OCI-LY3 (cell line): ENCODE results near the gene NR1I2.

ENCODE experiments used
- EZH2phosphoT487 ChIP-seq: fragments of 200-600 bp; shearing (Covaris generic); IDR thresholded peaks from 2 replicates; pipeline ENCODE4 v1.6.1; 2018; ENCODE audit warnings: antibody characterized with exemption, mixed run types, low read depth
- TF ChIP-seq, protein P1 (sequence below): fragments of 200-600, 300-600 bp; sonication (generic); IDR thresholded peaks from 2 replicates; pipeline ENCODE4 v1.5.1; 2014; ENCODE audit warnings: antibody characterized with exemption, low read length, low read depth

DNA sequence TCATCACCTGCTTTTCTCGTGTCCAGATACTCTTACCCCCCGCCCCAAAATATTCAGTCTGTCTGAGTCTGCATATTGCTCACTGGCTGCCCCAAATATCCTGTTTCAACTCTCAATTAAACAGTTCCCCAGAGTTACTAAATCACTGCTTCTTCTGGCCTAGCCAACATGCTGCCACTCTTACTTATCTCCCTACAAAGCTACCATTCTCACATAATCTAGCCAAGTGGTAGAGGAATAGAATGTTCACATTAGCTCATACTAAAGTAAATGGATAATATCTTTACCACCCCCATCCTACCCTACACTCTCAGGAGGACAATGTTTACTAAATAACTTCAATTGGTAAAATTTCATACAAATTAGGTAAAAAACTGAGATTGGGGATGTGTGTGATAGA lies 77.8 kb downstream of the NR1I2 start:
- TF ChIP-seq, protein P1, sequence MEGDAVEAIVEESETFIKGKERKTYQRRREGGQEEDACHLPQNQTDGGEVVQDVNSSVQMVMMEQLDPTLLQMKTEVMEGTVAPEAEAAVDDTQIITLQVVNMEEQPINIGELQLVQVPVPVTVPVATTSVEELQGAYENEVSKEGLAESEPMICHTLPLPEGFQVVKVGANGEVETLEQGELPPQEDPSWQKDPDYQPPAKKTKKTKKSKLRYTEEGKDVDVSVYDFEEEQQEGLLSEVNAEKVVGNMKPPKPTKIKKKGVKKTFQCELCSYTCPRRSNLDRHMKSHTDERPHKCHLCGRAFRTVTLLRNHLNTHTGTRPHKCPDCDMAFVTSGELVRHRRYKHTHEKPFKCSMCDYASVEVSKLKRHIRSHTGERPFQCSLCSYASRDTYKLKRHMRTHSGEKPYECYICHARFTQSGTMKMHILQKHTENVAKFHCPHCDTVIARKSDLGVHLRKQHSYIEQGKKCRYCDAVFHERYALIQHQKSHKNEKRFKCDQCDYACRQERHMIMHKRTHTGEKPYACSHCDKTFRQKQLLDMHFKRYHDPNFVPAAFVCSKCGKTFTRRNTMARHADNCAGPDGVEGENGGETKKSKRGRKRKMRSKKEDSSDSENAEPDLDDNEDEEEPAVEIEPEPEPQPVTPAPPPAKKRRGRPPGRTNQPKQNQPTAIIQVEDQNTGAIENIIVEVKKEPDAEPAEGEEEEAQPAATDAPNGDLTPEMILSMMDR = no peak
- no peak for TF ChIP-seq EZH2phosphoT487
